Activated gamma-delta T cell (primary cell): Measurements from ENCODE around the gene PRKAA2.

Source experiments
- DNase-seq: peaks from one replicate; lab custom pipeline; 2025; lab: John Stamatoyannopoulos, UW

Gene PRKAA2

DNA sequence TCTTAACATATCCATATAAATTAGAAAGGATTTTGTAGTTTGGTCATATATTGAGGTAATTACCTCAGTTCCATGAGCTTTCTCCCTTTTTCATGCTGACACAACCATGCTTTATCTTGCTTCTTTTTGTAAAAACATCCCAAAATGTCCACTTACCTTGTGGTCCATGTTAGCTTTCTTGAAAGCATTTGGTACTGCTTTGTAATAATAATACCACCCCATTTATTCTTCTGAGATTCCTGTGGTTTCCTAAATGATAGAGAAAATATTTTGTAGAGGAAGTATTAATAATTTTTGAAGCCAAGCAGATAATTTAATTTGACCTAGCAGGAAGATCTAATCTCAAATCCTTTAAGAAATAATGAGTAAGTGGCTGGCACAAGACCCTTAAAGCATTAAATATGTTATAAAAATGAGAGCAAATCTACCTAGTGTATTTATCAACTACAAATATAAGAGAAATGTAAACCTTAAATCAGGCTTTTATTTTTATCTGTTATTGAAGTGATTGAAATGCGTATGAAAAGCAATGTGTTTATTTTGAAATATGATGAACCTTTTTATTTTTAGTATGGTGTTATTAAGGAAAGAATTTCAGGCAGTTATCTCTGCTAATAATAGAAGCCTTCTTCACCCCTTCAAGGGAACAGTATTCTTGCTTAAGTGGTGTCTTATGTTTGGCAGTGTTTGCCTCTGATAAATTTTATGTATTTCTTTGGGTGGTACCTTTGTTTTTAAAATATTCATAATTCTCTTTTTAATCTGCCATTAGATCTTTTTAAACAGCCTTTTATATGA lies 9.2 kb downstream of the PRKAA2 start:
- no peak for DNase-seq

DNA sequence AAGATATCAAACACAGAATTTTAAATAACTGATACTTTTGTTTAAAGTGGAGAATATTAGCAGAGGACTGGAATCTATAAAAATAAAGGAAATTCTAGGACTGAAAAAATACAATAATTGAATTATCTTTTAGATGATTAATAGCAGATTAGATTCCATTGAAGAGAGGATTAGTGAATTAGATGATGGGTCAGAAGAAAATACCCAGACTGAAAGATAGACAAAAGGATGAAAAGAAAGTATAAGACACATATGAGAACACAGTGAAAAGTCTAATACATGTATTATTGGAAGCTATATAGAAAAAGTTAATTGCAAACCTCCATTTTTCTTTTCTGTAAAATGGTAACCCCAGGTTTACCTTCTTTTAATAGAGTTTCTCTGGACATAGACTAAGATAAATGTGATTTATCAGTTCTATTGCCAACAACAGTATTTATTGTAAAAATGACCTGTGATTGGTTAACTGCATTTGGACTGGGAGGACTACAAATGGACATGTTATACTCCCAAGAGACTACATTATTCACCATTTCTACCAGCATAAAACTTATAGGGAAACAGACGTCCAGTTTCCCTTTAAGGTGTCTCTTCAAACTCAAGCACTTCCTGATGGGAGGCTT lies 11.0 kb downstream of the PRKAA2 start:
- DNase-seq = no peak

GRCh38 chr1:56658254-56658653 lies 13.1 kb downstream of the PRKAA2 start:
- DNase-seq = no peak

DNA sequence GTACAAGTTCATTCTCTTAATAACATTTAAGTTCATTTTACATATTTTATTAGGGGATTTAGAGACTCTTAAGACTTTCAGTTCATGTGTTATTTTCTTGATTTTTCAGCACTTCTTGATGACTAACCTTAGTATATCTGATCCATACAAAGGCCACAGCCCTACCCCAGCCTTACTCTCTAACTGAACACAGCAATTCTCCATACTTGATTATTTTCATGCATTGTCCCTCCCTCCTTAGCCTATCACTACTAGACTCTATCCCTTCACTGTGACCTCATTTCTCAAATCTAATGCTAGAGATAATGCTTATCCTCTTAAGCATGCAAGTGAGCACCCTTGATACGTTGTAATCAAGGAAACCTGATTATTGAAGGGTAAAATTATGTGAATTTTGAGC lies 15.2 kb downstream of the PRKAA2 start:
- DNase-seq = no peak

- DNase-seq = no peak
Measured at GRCh38 chr1:56663846-56664245, 18.7 kb downstream of the PRKAA2 start.

DNA sequence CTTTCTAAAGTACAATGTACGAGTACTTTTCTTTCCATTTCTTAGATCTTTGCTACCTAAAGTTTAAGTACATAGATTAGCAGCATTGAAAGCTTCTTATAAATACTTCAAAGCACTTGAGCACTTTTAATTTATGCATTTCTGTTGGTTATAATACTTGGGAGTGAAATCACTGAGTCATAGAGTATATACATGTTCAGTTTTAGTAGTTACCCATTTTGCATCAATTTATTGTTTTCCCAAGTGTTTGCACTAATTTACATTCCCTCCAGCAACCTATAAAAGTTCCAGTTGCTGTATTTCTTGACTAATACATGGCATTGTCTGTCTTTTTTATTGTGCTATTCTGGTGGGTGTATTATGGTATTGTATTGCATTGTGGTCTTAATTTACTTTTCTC lies 20.3 kb downstream of the PRKAA2 start:
- no peak for DNase-seq

- DNase-seq = no peak
Measured at GRCh38 chr1:56666112-56666608, 21.0 kb downstream of the PRKAA2 start.

- DNase-seq = no peak
Measured at GRCh38 chr1:56670350-56670749, 25.2 kb downstream of the PRKAA2 start.

DNA sequence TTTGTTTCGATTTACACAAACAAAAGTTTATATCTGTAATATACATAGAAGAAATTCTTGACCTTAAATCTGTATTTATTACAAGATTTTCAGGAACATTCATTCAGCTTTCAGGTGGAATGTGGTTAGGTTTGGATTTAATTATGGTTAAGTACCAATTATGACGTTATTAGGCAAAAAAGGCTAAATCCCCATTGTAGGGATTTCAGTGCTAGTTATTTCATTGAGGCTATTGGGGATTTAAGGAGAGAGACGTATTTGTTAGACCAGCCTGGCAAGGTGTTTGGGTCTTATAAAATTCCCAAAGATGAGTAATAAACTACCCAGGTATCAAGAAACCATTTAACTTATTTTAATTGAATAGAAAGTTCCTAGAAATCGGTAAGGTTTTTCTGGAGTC lies 26.0 kb downstream of the PRKAA2 start:
- no peak for DNase-seq

DNA sequence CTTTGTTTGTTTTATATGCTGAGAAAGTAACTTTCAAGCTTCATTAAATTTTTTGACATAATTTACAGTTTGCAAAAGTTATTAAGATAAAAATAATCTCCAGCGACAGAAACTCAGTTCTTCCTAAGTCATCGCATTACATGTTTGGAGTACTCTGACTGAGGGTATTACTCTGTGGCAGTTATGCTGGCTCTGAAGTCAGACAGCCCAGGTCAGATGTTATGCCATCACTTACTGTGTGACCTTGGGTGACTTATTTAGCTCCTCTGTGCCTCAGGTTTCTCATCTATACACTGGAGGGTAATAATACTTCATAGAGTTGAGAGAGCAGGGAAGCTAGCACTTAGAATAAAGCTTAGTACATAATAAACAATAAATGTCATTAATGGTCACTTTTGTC lies 26.4 kb downstream of the PRKAA2 start:
- DNase-seq = no peak

GRCh38 chr1:56672579-56672978 lies 27.5 kb downstream of the PRKAA2 start:
- DNase-seq = no peak

- no peak for DNase-seq
Measured at GRCh38 chr1:56675763-56676162, 30.6 kb downstream of the PRKAA2 start.

- DNase-seq = no peak
Measured at GRCh38 chr1:56676571-56677035, 31.5 kb downstream of the PRKAA2 start.

DNA sequence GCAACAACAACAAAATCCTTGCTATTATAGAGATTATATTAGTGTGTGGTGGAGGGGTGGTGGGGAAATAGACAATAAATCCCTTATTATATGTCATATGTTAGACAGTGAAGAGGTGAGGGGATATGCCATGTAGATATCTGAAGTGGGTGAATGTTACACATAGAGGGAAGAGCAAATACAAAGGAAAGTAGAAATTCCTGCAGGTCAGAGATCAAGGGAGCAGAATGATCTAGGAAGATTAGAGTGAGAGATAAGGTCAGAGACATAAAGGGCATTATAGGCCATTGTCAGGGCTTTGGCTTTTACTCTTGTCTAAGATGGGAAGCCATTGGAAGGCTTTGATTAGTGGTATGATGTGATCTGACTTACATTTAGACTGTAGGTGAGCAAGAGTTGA lies 38.5 kb downstream of the PRKAA2 start:
- no peak for DNase-seq

GRCh38 chr1:56686169-56686568 lies 41.1 kb downstream of the PRKAA2 start:
- no peak for DNase-seq

DNA sequence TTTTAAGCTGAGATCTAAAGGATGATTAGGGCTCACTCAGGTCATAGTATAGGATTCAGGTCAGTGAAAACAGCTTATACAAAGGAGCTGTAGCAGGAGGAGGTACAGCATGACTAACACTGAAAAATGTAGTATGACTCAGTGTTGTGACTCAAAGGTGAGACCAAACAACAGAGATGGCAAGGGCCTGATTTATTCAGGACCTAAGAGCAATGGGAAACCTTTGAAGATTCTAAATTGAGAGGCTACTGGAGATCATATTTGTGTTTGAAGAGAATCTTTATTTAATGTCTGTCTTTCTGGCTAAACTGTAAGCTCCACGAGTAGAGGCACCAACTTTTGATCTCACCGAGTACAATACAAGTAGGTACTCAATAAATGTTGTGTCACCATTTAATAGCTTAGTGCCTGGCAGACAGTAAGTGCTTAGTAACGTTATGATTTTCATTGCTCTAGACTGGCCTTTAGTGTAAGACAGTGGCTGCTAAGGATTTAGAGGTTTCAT lies 43.5 kb downstream of the PRKAA2 start:
- no peak for DNase-seq

GRCh38 chr1:56696663-56697062 lies 51.5 kb downstream of the PRKAA2 start:
- no peak for DNase-seq

- DNase-seq = no peak
Measured at GRCh38 chr1:56703747-56704146, 58.6 kb downstream of the PRKAA2 start.

GRCh38 chr1:56707379-56707778 lies 62.3 kb downstream of the PRKAA2 start:
- no peak for DNase-seq

GRCh38 chr1:56709269-56709880 lies 64.3 kb downstream of the PRKAA2 start:
- no peak for DNase-seq

DNA sequence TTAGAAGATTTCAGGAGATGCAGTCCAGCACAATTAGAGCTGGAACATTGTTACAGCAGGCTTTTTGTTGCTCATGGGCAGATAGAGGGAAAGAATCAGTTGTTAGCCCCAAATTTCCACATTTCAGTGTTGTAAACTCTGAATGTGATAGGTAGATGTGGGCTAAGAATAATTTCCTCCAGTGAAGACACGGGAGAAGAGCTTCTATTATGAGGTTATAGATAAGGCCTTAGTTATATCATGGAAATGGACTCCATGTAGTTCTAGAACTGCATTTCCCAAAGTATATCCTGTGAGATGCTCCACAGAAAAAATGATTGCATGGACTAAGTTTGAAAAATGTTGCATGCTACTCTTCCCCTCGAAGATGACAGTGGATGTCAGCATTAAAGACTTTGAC lies 64.9 kb downstream of the PRKAA2 start:
- no peak for DNase-seq

DNA sequence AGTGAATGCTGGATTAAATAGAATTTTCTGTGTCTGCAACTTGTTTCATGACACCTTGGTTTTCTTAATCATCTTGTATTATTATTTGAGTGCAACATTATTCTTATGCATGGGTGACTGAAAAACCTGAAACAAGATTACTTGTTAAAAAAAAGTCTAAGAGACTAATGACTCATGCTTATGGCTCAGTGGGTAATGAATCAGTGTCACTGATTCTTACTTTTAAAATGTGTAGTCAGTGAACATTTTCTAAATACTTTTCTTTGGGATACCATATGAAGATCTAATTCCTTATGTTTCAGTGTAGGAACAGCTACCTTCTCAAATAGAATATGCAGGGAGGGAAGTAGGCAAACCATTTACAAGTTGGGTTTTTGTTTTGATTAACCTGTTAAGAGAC lies 65.5 kb downstream of the PRKAA2 start:
- no peak for DNase-seq

GRCh38 chr1:56712150-56712549 lies 67.0 kb downstream of the PRKAA2 start:
- DNase-seq = no peak
